Common myeloid progenitor, CD34-positive (primary cell): ENCODE measurements around the gene DHRSX.

ENCODE experiments used
- CTCF ChIA-PET: fragments of 350-600 bp; sonication (Branson Sonifier 250); formaldehyde crosslinking; loops from one replicate; lab custom pipeline; 2021; ENCODE audit warnings: antibody characterized with exemption; lab: Charles Lee
- POLR2A ChIA-PET: fragments of 350-600 bp; sonication (Branson Sonifier 250); formaldehyde crosslinking; loops from one replicate; lab custom pipeline; 2021; ENCODE audit warnings: antibody characterized with exemption; lab: Charles Lee
- DNase-seq, 3 donors: peaks; one replicate each; pipeline versions ENCODE4 v3.0.0 to v3.0.0-alpha.2; 2013
- H3K27ac ChIP-seq, 2 experiments: 1 replicate in 1 of 2; 2 replicates in 1 of 2; pipeline ENCODE4 v1.7.0; 2013; ENCODE audit warnings: inconsistent platforms in 2 of 2, low read length in 2 of 2, mild to moderate bottlenecking in 2 of 2, low read depth in 1 of 2, moderate library complexity in 1 of 2; ENCODE audit not compliant: severe bottlenecking in 2 of 2, insufficient read depth in 1 of 2, poor library complexity in 1 of 2
- H3K27me3 ChIP-seq, 5 experiments: replicated peaks in 2 of 5; 1 replicate in 3 of 5; 2 replicates in 2 of 5; pipeline versions ENCODE4 v1.6.1 to v1.7.0; 2013; ENCODE audit warnings: low read length in 4 of 5, mild to moderate bottlenecking in 2 of 5, moderate library complexity in 2 of 5, inconsistent platforms in 1 of 5; ENCODE audit not compliant: insufficient read depth in 5 of 5, control insufficient read depth in 4 of 5
- H3K36me3 ChIP-seq, 4 experiments: 1 replicate in 2 of 4; 2 replicates in 2 of 4; pipeline versions ENCODE4 v1.6.1 to v1.7.0; 2013; ENCODE audit warnings: low read length in 3 of 4, control low read depth in 1 of 4, mild to moderate bottlenecking in 1 of 4; ENCODE audit not compliant: control insufficient read depth in 4 of 4, insufficient read depth in 4 of 4
- H3K4me1 ChIP-seq, 4 experiments: 1 replicate in 3 of 4; 2 replicates in 1 of 4; pipeline versions ENCODE4 v1.6.1 to v1.7.1; 2013; ENCODE audit warnings: low read length in 3 of 4, mild to moderate bottlenecking in 3 of 4, control low read depth in 1 of 4, inconsistent platforms in 1 of 4, moderate library complexity in 1 of 4; ENCODE audit not compliant: control insufficient read depth in 4 of 4, insufficient read depth in 4 of 4; ENCODE audit errors: control extremely low read depth in 1 of 4
- H3K4me3 ChIP-seq, 7 experiments: 1 replicate in 4 of 7; 2 replicates in 3 of 7; pipeline versions ENCODE4 v1.5.1 to v1.7.0; 2013; ENCODE audit warnings: mild to moderate bottlenecking in 7 of 7, low read length in 6 of 7, moderate library complexity in 6 of 7, inconsistent platforms in 2 of 7, low read depth in 2 of 7, control low read depth in 1 of 7; ENCODE audit not compliant: insufficient read depth in 4 of 7, control insufficient read depth in 1 of 7; ENCODE audit errors: extremely low read depth in 1 of 7
- H3K9me3 ChIP-seq, 5 experiments: 1 replicate in 4 of 5; 2 replicates in 1 of 5; pipeline versions ENCODE4 v1.6.1 to v1.7.1; 2013; ENCODE audit warnings: low read length in 4 of 5, mild to moderate bottlenecking in 2 of 5, inconsistent platforms in 1 of 5, low read depth in 1 of 5, moderate library complexity in 1 of 5; ENCODE audit not compliant: control insufficient read depth in 4 of 5, insufficient read depth in 2 of 5; ENCODE audit errors: control extremely low read depth in 1 of 5
- WGBS: methylation state at CpG from one replicate; pipeline ENCODE4 v1.1.5; 2013; ENCODE audit not compliant: insufficient coverage; 5-methylcytosine and 5-hydroxymethylcytosine counted together

The DHRSX gene

DNA sequence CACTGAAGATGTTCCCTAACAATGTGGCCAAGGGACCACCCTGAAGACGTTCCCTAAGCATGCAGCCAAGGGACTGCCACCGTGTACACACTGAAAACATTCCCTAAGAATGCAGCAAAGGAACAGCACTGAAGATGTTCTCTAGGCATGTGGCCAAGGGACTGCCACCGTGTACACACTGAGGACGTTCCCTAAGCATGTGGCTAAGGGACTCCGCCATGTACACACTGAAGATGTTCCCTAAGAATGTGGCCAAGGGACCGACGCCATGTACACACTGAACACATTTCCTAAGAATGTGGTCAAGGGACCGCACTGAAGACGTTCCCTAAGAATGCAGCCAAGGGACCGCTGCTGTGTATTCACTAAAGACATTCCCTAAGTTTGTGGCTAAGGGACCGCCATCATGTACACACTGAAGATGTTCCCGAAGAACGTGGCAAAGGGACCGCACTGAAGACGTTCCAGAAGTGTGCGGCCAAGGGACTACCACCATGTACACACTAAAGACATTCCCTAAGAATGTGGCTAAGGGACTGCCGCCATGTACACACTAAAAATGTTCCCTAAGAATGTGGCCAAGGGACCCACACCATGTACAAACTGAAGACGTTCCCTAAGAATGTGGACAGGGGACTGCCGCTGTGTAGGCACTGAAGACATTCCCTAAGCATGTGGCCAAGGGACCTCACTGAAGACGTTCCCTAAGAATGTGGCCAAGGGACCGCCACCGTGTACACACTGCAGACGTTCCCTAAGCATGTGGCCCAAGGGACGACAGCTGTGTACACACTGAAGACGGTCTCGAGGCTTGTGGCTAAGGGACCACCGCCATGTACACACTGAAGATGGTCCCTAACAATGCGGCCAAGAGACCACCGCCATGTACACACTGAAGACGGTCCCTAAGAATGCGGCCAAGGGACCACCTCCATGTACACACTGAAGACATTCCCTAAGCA is 54.8 kb downstream of the DHRSX start:
- DNase-seq: no peak
- H3K27me3 ChIP-seq: no peaks in the 10 kb centered on the region
- ChIA-PET CTCF (no interaction called here), POLR2A (no interaction called here)
- H3K4me1 ChIP-seq: no peaks in the 10 kb centered on the region
- WGBS: 99% methylated on average over 28 of the region's 31 CpGs
- H3K9me3 ChIP-seq: peaks cover 0 to 9% (median 0%) of the 10 kb centered on the region in 5 experiments
- H3K36me3 ChIP-seq: peaks cover 0 to 4% (median 0%) of the 10 kb centered on the region in 4 experiments
- H3K4me3 ChIP-seq: no peak overlapping the region
- H3K27ac ChIP-seq: no peak overlapping the region

- Histone ChIP-seq H3K27me3 (no peaks in the 10 kb centered on the region), H3K9me3 (peaks cover 0 to 20% (median 6%) of the 10 kb centered on the region in 5 experiments), H3K36me3 (peaks cover 0 to 13% (median 9%) of the 10 kb centered on the region in 4 experiments), H3K4me3 (no peak overlapping the region), H3K4me1 (no peaks in the 10 kb centered on the region), H3K27ac (no peak overlapping the region)
- no peak for DNase-seq
- WGBS: 100% methylated on average over 4 of the region's 7 CpGs
- ChIA-PET CTCF (no interaction called here), POLR2A (no interaction called here)
These were observed 58.1 kb downstream of the DHRSX start for GRCh38 chrX:2442694-2443093.

DNA sequence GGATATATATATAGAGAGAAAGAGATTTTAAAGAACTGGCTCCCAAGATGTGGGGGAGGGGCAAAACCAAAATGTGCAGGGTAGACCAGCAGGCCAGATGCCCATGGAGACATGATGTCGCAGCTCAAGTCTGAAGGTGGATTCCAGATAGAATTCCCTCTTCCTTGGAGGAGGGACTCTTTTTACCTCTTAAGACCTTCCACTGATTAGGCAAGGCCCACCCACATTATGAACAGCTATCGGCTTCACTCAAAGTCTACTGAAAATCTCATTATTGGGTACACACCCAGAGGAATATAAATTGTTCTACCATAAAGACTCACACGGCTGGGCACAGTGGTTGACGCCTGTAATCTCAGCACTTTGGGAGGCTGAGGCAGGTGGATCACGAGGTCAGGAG is 59.3 kb downstream of the DHRSX start:
- WGBS: 100% methylated on average over 3 of the region's 5 CpGs
- peaks cover 0 to 17% (median 6%) of the 10 kb centered on the region in 5 experiments for H3K9me3 ChIP-seq
- H3K27ac ChIP-seq: no peak overlapping the region
- DNase-seq: no peak
- ChIA-PET POLR2A (no interaction called here), CTCF (no interaction called here)
- H3K36me3 ChIP-seq: peaks cover 0 to 13% (median 9%) of the 10 kb centered on the region in 4 experiments
- H3K4me3 ChIP-seq: no peak overlapping the region
- H3K4me1 ChIP-seq: no peaks in the 10 kb centered on the region
- no peaks in the 10 kb centered on the region for H3K27me3 ChIP-seq

GRCh38 chrX:2439613-2440012 is 61.2 kb downstream of the DHRSX start:
- H3K4me1 ChIP-seq: no peaks in the 10 kb centered on the region
- H3K36me3 ChIP-seq: peaks cover 0 to 13% (median 9%) of the 10 kb centered on the region in 4 experiments
- ChIA-PET POLR2A (no interaction called here), CTCF (no interaction called here)
- DNase-seq: no peak
- peaks cover 0 to 11% (median 6%) of the 10 kb centered on the region in 5 experiments for H3K9me3 ChIP-seq
- H3K27me3 ChIP-seq: no peaks in the 10 kb centered on the region
- WGBS: 95% methylated on average over 6 of the region's 8 CpGs
- no peak overlapping the region for H3K4me3 ChIP-seq
- H3K27ac ChIP-seq: no peak overlapping the region

- 100% methylated on average over 1 of the region's 2 CpGs for WGBS
These were observed 65.3 kb downstream of the DHRSX start for GRCh38 chrX:2435465-2435864.

DNA sequence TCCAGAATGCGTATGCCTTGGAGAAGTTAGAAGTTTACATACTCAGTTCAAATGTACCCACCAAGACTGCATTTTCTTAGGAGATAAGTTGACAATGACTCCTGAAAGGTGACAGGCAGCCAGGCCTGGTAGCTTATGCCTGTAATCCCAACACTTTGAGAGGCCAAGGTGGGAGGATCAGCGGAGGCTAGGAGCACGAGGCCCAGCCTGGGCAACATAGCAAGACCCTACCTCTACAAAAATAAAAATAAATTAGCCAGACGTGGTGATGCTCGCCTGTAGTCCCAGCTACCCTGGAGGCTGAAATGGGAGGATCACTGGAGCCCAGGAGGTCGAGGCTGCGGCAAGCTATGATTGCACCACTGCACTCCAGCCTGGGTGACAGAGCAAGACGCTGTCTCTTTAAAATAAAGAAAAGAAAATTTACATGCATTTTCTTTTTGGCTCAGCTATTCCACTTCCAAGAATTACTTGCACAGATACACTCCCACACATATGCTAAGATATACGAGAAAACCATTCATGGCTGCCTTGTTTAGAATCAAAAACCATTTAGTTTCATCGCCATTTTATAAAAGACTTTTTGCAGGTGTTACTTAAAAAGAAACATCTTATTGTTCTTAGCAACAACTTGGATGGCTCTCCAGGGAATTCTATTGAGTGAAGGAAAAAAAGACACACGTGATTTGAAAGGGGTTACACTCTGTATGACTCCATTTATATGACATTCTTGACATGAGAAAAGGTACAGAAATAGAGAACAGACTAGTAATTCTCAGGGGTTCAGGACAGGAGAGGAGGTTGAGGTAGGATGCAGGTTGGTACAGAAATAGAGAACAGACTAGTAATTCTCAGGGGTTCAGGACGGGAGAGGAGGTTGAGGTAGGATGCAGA is 66.3 kb downstream of the DHRSX start:
- Histone ChIP-seq H3K36me3 (peaks cover 0 to 2% (median 2%) of the 10 kb centered on the region in 4 experiments), H3K27me3 (no peaks in the 10 kb centered on the region), H3K4me1 (peaks cover 0 to 10% (median 5%) of the 10 kb centered on the region in 4 experiments), H3K4me3 (no peak overlapping the region), H3K9me3 (peaks cover 0 to 4% (median 1%) of the 10 kb centered on the region in 5 experiments), H3K27ac (no peak overlapping the region)
- ChIA-PET CTCF (no interaction called here), POLR2A (no interaction called here)
- WGBS: 97% methylated on average over 9 of the region's 12 CpGs
- DNase-seq: no peak

More at GRCh38 chrX:2435465-2435864, 65.3 kb downstream of the DHRSX start:
- H3K4me1 ChIP-seq: peaks cover 0 to 3% (median 1%) of the 10 kb centered on the region in 4 experiments
- DNase-seq: no peak
- H3K27me3 ChIP-seq: no peaks in the 10 kb centered on the region
- no peak overlapping the region for H3K4me3 ChIP-seq
- H3K9me3 ChIP-seq: peaks cover 0 to 11% (median 5%) of the 10 kb centered on the region in 5 experiments
- peaks cover 0 to 11% (median 5%) of the 10 kb centered on the region in 4 experiments for H3K36me3 ChIP-seq
- POLR2A ChIA-PET: no interaction called here
- no peak overlapping the region for H3K27ac ChIP-seq
- CTCF ChIA-PET: no interaction called here
